Omental fat pad (tissue), 4 donors: ENCODE data around the gene ADCY9. TPM values are rescaled to one million over a fixed set of nuclear protein-coding genes. Genes with fewer than 3 reads are reported as not detected.

Experiments
- ATAC-seq: fragments of 150-250 bp; one replicate; pipeline ENCODE4 v1.9.1; 2016; ENCODE audit warnings: mild to moderate bottlenecking, moderate library complexity; ENCODE audit not compliant: low FRiP score
- DNase-seq: peaks from one replicate; pipeline ENCODE4 v3.0.0-alpha.2; 2019; ENCODE audit warnings: low spot score
- CTCF ChIP-seq, 3 donors: fragments of 450-650 bp; IDR thresholded peaks; one replicate each; pipeline ENCODE4 v1.5.1; 2016 to 2017; ENCODE audit warnings: antibody characterized with exemption in 3 of 3, mild to moderate bottlenecking in 3 of 3, moderate library complexity in 2 of 3
- total RNA-seq, 4 donors: library from RNA; depleted of rRNA; stranded (reverse); fragments of >200 nt; gene quantifications; one replicate each; pipeline ENCODE4 v1.1.0, GENCODE V29; 2016

Gene ADCY9
- total RNA-seq, 4 donors from 2014 or later: 8.5 to 16.6 (median 11.5) TPM

GRCh38 chr16:3988824-3989223 is 127.4 kb downstream of the ADCY9 start:
- no peak for TF ChIP-seq CTCF (IDR thresholded peaks at IDR 0.05)
- DNase-seq (no peak), ATAC-seq (no peak)

- ATAC-seq (no peak), DNase-seq (no peak)
- no peak for TF ChIP-seq CTCF (IDR thresholded peaks at IDR 0.05)
Measured at GRCh38 chr16:3988011-3988410, 128.2 kb downstream of the ADCY9 start.

- TF ChIP-seq CTCF (IDR thresholded peaks at IDR 0.05): no peak
- DNase-seq: no peak
- no peak for ATAC-seq
Measured at GRCh38 chr16:3987231-3987630, 129.0 kb downstream of the ADCY9 start.

GRCh38 chr16:3986235-3986544 is 130.1 kb downstream of the ADCY9 start:
- no peak for TF ChIP-seq CTCF (IDR thresholded peaks at IDR 0.05)
- ATAC-seq (no peak), DNase-seq (no peak)

- no peak for TF ChIP-seq CTCF (IDR thresholded peaks at IDR 0.05)
- DNase-seq (no peak), ATAC-seq (no peak)
Measured at GRCh38 chr16:3984111-3985060, 131.9 kb downstream of the ADCY9 start.

- no peak for DNase-seq
- TF ChIP-seq CTCF (IDR thresholded peaks at IDR 0.05): no peak
- ATAC-seq: peak; percentile 68
Measured at GRCh38 chr16:3983081-3983520, 133.1 kb downstream of the ADCY9 start.

- DNase-seq (no peak), ATAC-seq (no peak)
- TF ChIP-seq CTCF (IDR thresholded peaks at IDR 0.05): no peak
Measured at GRCh38 chr16:3982216-3982615, 134.0 kb downstream of the ADCY9 start.
